ENCODE measurements around the gene SPOUT1.

Gene SPOUT1

DNA sequence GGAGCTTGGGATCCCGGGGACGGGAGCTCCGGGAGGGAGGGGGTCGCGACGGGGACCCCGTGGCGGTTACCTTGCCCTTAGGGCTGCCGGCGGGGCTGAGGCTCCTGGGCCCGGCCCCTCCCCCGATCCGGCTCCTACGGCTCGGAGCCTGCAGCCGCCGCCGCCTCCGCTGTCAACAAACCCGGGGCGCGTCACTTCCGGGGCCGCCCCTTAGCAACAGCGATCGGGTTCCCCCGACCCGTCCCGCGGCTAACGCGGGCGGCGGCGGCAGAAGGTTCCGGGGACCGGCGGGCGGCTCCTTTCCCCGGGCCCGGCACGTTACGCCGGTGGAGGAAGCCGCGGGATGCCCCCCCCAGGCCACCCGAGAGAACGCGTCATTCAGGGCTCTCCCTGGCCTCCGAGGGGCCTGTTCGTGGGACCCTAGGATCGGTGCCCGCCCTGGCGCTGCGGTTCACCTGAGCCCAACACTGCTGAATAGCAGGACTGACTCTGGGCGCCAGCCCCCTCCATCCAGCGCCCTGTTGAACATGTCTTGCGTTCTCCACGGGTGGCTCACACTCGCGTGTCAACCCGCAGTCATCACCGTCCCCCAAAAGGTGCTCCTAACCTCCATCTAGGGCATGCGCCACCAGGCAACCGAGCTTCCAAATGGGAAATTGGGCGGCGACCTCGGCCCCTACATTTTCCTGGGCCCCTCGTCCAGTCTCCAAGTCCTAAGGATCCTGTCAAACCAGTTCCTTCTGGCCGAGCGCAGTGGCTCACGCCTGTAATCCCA is 57.7 kb downstream of the SPOUT1 start, which contains the start of gene ZER1:
Gene ZER1 (minus strand): TSS at position 183 of the 775 bp plus-strand sequence. CDS start 16,362 bp downstream, outside the sequence.
- peak; percentile 89 for DNase-seq (ENCODE audit: low read depth)

DNA sequence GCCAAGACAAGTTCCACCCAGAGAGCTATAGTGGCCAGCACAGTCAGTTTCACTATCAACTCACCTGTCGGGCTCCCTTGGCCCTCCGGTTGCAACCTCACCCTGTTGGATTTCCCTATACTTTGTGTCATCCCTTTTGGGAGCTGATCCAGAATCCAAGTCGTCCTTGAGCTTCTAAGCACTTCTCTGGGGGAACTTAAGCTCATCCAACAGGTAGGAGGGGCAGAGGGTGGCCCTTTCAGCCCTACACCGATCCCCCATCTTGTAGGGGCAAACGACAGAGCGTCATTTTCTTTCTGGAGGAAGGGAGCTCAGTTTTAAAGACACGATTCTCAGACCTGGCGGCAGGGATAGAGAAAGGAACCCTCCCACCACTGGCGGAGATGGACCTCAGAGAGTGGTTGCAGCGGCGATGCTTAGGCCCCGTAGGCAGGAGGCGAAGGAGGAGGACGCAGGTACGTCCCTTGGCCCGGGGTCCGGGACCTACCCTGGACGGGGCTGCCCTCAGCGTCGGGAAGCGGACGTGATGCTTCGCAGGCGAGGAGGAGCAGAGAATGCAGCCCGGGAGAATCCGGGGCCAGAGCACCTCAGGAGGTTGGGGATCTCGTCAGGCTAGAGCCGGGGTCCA is 58.4 kb downstream of the SPOUT1 start:
- DNase-seq (ENCODE audit: low read depth): peak; percentile 2

DNA sequence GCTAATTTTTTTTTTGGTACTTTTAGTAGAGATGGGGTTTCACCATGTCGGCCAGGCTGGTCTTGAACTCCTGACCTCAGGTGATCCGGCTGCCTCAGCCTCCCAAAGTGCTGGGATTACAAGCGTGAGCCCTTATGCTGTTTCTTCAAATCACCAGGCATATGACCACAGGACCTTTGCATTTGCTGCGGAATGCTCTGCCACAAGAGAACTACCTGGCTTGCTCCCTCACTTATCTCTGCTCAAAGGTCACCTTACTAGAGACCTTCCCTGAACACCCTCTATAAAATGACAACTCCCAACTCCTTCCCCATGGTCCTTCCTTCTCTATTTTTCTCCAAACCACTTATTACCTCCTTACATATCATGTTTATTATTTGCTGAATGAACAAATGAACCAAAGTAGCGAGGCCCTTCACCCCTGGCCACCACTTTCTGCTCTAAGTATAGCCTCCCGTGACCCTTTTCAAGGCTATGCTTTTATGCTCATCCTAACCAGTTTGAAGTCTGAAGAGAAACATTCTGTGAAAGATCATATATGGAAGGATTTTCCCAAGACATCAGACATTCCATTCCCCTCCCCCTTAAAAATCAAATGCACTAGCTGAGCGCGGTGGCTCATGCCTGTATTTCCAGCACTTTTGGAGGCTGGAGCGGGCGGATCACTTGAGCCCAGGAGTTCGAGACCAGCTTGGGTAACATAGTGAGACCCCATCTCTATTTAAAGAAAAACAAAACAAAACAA is 59.1 kb downstream of the SPOUT1 start:
- no peak for DNase-seq (ENCODE audit: low read depth)

Data from activated T-cell treated with anti-CD3 and anti-CD28 coated beads for 1 hour (primary cell).